ENCODE measurements around the gene TRRAP.

DNA sequence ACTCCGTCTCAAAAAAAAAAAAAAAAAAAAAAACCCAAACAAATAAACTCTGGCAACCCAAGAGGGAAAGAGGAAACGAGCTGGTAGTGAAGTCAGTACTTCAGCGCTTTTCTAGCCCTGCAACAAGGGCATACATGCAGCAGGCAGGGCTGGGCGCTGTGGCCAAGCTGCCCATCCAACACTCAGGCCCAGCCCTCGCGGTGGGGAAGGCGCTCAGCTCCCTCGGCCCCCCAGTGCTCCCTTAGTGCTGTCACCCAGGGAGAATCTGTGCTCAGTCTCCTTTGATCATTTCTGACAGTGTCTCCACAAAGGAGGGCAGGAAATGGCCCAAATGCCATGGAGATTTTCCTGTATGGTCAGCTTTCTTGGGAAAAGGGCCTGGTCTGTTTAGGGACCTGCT, 168.4 kb downstream of the TRRAP start:
- TF ChIP-seq, protein P1, sequence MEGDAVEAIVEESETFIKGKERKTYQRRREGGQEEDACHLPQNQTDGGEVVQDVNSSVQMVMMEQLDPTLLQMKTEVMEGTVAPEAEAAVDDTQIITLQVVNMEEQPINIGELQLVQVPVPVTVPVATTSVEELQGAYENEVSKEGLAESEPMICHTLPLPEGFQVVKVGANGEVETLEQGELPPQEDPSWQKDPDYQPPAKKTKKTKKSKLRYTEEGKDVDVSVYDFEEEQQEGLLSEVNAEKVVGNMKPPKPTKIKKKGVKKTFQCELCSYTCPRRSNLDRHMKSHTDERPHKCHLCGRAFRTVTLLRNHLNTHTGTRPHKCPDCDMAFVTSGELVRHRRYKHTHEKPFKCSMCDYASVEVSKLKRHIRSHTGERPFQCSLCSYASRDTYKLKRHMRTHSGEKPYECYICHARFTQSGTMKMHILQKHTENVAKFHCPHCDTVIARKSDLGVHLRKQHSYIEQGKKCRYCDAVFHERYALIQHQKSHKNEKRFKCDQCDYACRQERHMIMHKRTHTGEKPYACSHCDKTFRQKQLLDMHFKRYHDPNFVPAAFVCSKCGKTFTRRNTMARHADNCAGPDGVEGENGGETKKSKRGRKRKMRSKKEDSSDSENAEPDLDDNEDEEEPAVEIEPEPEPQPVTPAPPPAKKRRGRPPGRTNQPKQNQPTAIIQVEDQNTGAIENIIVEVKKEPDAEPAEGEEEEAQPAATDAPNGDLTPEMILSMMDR (IDR thresholded peaks at IDR 0.05; ENCODE audit: low read length): no peak
- TF ChIP-seq EZH2 (optimal IDR thresholded peaks at IDR 0.05; ENCODE audit: low read depth, low read length): no peak
- no peak for TF ChIP-seq EZH2phosphoT487 (IDR thresholded peaks at IDR 0.05; ENCODE audit: low read length)

Measured in MM.1S (cell line).